Suppressor macrophage treated with lipopolysaccharide for 4 hours (primary cell): ENCODE data around the gene TUBA8.
"Not testable (repeated sequence)": the region's sequence is repeated elsewhere in the genome, so short reads cannot be mapped to it uniquely, and the experiment has no call there.

Source experiments
- DNase-seq: peaks from one replicate; pipeline ENCODE4 v3.0.0-alpha.2; 2020

TUBA8 gene

GRCh38 chr22:18077639-18078328, 32.8 kb upstream of the TUBA8 start, which contains the start of gene PEX26:
TSS of gene PEX26 (plus strand) at chr22:18077990. CDS start at chr22:18078377, 387 bp downstream.
- DNase-seq = peak; percentile 97

- DNase-seq = peak; percentile 41
Observed at GRCh38 chr22:18078329-18079041, 32.1 kb upstream of the TUBA8 start.

DNA sequence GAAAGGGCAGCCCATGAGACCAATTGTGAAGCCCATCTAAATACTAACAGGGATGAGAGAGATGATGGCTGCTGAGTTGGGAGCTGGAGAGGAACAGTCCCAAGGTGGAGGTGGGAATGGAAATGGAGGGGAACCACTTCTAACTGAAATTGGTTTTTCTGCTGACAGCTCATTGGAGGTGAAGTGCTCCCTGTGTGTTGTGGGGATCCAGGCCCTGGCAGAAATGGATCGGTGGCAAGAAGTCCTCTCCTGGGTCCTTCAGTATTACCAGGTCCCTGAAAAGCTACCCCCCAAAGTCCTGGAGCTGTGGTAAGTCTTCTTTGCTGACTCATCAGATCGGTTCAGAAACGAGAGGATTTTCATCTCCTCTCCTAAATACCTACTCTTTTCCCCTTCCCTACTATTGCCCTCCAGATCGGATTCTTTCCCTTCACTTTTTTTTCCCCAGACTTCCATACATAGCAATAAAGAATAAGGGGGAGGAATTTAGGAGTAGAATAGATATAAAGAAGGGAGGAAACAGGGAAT, 30.8 kb upstream of the TUBA8 start:
- DNase-seq = no peak

GRCh38 chr22:18081416-18081815, 29.2 kb upstream of the TUBA8 start:
- DNase-seq = no peak

DNA sequence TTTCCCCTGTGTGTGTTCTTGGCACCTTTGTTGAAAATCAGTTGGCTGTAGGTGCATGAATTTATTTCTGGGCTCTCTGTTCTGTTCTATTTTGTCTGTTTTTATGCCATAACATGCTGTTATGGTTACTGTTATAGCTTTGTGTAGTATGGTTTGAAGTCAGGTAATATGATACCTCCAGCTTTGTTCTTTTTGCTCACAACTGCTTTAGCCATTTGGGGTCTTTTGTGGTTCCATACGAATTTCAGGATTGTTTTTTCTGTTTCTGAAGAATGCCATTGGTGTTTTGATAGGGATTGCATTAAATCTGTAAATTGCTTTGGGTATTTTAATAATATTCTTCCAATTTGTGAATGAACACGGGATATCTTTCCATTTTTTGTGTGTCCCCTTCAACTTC, 28.1 kb upstream of the TUBA8 start:
- no peak for DNase-seq

- DNase-seq = no peak
Observed at GRCh38 chr22:18083406-18083805, 27.2 kb upstream of the TUBA8 start.

DNA sequence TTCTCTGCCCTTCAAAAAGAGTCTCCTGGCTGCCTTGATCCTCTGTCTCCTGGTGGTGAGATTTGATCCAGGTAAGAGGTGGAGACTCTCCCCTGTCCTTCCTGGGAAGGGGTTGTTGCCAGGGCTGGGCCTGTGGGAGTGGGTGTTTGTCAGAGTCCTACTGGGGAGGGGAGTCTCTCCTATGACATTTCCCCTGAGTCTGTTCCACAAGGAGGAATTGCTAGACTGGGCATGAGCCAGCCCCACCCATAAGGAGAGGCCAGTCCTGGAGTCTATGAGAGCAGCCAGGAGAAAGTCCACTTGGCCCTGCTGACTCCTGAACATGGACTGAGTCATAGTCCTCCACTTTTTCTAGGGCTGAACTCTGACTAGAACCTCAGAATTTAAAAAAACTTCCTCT, 25.4 kb upstream of the TUBA8 start:
- no peak for DNase-seq

DNA sequence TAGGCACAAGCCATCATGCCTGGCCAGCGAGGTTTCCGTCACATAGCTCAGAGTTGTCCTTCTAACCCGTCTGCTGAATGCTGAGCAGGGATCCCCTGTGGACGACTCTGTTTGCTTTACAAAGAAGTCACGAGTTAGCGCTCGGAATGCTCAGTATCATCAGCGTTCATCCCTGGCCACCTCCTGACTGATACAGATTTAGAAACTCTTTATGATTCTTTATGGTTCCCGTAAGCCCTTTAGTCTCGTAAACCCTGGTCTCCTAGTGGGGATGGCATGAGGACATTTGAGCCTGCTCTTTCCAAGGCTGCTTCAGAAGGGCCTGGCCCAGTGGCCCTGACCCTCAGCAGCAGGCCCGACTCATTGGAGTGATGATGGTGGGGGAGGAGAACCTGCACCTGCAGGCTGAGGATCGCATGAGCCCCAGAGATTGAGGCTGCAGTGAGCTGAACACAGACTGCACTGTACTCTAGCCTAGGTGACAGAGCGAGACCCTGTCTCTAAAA, 23.2 kb upstream of the TUBA8 start:
- DNase-seq = no peak

DNA sequence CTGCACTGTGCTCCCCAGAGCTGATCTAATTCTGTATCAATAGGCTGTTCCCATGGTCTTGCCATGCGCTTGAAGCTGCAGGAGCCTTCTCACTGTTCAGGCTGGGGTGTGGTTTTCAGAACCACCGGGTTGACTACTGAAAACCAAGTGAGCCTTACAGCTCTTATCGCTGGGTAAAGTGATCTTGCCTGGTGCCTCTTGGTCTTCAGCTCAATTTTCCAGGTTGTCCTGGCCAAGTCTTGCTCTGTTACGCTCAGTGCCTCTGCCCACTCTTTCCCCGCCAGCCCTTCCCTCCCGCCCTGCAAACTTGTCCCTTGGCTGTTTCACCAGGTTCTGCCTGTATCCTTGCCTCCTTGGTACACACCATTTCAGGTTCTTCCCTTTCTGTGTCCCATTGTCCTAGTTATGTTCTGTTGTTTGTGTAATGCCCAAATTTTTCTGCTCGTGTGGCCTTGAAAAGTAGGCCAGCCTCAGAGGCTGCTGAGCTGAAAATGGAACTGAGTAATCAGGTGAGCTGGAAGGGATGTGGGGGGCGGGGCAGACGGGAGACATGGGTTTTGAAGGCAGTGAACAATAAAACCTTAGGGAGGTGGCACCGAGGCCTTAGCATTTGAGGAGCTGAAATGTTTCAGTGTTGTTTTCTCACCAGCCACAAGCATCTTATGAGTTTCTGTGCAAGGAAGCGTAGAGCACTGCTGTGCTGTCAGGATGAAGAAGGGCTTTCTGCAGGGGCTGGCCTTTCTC, 21.6 kb upstream of the TUBA8 start:
- no peak for DNase-seq

DNA sequence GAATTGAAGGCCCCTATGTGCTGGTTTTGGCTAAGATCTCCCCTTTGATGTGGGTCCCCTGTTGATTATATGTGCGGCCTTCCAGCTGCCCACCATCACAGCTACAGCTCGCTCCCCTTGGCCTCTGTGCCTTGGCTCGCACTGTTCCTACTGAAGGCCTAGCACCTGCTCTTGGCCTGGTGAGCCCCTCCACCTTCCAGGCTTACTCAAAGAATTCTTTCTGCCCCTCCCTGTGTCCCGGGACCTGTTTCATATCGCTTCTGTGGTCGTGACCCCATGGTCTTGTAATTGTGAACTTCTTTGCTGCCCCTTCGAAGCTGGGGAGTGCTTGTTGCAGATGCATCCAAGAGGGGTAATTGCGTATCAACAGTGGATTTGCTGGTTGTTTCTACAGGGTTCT, 20.3 kb upstream of the TUBA8 start:
- no peak for DNase-seq

DNA sequence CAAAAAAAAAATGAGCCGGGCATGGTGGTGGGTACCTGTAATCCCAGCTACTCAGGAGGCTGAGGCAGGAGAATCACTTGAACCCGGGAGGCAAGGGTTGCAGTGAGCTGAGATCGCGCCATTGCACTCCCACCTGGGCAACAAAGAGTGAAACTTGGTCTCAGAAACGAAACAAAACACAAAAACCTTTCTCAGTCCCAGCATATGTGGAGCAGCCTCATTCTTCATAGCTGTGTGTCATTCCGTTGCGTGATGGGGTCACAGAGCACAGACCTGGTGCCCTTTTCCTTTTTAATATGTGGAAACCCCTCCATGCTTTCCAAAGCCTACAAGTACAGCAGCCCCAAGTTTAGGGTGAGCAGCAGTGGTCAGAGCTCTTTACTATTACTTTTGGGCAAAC, 19.1 kb upstream of the TUBA8 start:
- DNase-seq = no peak

GRCh38 chr22:18091916-18092526, 18.6 kb upstream of the TUBA8 start:
- DNase-seq = no peak

DNA sequence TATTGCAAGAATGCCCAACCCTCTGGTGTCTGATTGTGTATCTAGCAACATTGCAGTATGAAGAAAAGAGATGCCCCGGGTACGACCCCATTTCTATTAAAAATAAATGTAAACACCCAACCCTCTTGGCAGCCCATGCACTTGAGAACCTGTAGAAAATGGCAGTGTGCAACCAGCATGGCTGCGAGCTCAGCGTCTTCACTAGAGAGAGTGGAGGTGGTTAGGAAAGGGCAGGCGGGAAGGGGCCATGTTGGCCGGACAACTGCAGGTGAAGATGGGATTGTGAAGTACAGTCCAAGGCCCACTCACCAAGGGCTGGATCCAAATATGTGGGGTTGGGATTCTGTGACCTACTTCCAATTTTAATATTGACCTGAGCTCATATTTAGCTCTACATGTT, 16.9 kb upstream of the TUBA8 start:
- no peak for DNase-seq

GRCh38 chr22:18095101-18095805, 15.4 kb upstream of the TUBA8 start:
- no peak for DNase-seq

DNA sequence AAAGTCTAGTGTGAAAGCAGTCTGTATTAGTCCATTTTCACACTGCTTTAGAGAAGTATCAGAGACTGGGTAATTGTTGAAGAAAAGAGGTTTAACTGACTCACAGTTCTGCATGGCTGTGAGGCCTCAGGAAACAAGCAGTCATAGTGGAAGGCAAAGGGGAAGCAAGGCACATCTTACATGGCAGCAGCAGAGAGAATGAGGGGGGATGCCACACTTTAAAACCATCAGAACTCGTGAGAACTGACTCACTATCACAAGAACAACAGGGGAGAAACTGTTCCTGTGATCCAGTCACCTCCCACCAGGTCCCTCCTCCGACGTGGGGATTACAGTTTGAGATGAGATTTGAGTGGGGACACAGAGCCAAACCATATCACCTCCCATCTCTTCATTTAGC, 13.8 kb upstream of the TUBA8 start:
- peak; percentile 13 for DNase-seq

DNA sequence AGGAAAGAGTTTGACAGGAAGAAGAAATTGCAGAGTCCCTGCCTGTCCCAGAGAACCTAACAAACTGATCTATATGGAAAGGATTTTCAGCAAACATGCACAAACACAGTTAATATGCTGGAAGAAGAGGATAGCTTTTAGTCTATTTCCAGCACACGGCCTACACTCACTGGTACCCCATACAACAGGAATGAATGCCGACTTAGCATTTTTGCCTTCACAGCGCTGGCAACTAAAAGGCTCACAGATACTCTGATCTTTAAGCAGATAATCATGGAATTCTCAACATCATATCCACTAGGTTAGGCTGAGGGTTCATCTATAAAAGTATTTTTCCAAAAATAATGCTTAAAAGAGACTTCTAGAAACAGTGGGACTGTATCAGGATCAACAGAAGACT, 9.8 kb upstream of the TUBA8 start:
- DNase-seq = no peak

DNA sequence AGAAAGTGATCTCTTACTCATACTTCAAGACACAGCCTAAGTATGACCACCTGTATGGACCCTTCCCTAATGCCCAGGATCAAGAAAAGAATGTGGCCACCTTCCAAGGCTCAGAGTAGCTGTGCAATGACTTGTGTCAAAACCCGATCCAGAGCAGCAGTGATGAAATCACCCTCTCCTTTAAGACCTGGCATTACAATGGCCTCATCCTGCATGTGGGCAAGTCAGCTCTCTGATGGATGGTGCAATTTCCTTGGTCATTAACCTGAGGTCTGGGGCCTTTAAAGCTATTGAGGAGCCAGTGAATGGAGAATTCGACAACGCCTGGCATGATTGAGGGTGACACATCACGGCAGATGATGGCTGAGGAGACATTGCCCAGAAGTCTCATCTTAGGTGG, 9.1 kb upstream of the TUBA8 start:
- no peak for DNase-seq

GRCh38 chr22:18103527-18104269, 6.9 kb upstream of the TUBA8 start:
- DNase-seq = peak; percentile 51

- no peak for DNase-seq
Observed at GRCh38 chr22:18104566-18104965, 6.0 kb upstream of the TUBA8 start.

DNA sequence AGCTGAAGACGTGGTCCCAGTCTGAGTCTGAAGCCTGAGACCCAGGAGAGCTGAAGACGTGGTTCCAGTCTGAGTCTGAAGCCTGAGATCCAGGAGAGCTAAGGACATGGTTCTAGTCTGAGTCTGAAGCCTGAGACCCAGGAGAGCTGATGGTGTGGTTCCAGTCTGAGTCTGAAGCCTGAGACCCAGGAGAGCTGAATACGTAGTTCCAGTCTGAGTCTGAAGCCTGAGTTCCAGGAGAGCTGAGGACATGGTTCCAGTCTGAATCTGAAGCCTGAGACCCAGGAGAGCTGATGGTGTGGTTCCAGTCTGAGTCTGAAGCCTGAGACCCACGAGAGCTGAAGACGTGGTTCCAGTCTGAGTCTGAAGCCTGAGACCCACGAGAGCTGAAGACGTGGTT, 4.6 kb upstream of the TUBA8 start:
- DNase-seq = not testable (repeated sequence)

- not testable (repeated sequence) for DNase-seq
Observed at GRCh38 chr22:18106550-18107341, 3.9 kb upstream of the TUBA8 start.
